Liver (tissue), 2 donors: Measurements from ENCODE around the gene FBLN1.

Experiments used
- RAD21 ChIP-seq, 2 donors: IDR thresholded peaks; 2 replicates each; pipeline ENCODE4 v1.6.1; 2016; ENCODE audit warnings: antibody characterized with exemption in 2 of 2, mild to moderate bottlenecking in 2 of 2
- RXRA ChIP-seq, 2 donors: IDR thresholded peaks; 2 replicates each; pipeline ENCODE4 v1.6.1; 2017 to 2018; ENCODE audit warnings: antibody characterized with exemption in 2 of 2, mild to moderate bottlenecking in 1 of 2
- SP1 ChIP-seq: IDR thresholded peaks from 2 replicates; pipeline ENCODE4 v1.6.1; 2018; ENCODE audit warnings: antibody characterized with exemption, mild to moderate bottlenecking
- donor health status: healthy.

GRCh38 chr22:45550891-45551290, 48.2 kb downstream of the FBLN1 start:
- TF ChIP-seq SP1 = no peak
- TF ChIP-seq RAD21 (IDR thresholded peaks at IDR 0.05) = no peak
- no peak for TF ChIP-seq RXRA (IDR thresholded peaks at IDR 0.05)
